Measurements from ENCODE around the gene NPAS3.

DNA sequence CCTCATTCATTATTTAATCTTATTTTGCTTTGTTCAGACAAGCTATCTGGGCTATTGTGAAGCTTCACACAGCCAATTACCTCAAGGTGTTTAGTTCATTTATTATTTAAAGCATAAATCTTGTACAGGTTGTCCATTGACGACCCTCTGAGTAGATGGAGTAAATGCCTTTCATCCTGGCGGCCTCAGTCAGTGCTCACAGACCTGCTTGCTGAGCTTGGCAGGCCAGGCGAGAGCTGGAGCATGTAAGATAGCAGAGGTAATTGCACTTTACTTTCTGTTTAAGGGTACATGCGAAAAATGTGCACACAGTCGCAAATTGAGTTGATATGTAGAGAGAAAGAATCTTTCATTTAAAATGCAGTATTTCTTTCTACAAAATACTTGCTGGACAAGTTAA is 224.4 kb downstream of the NPAS3 start:
- TF ChIP-seq POLR2AphosphoS5 (IDR thresholded peaks at IDR 0.05; ENCODE audit: borderline replicate concordance, low read depth, low read length) (no peak), EZH2 (IDR thresholded peaks at IDR 0.05) (no peak)
